ENCODE results near the gene CYBC1. TPM values are rescaled to one million over a fixed set of nuclear protein-coding genes. Genes with fewer than 3 reads are reported as not detected.
A peak's percentile ranks its signal among the peaks of the same experiment; 100 is the strongest.

CYBC1 gene
- total RNA-seq, 1 experiment from 2014 or later: 95.4 TPM

GRCh38 chr17:82440469-82440981 is 10.0 kb downstream of the CYBC1 start:
- H3K27ac ChIP-seq (ENCODE audit: low read depth, low read length): no peak overlapping the region
- POLR2A ChIA-PET: interaction anchor here (0.6 to 1.7 kb wide), 2 partner anchors 11 to 106 kb away, joined by 3 to 4 read pairs; no protein-coding TSS in a partner anchor
- H3K9ac ChIP-seq (ENCODE audit: low read length): no peak overlapping the region
- no peaks in the 10 kb centered on the region for H3K4me1 ChIP-seq (ENCODE audit: control insufficient read depth in 1 of 2, insufficient read depth in 2 of 2, low read length in 2 of 2)
- H3K9me3 ChIP-seq (ENCODE audit: control insufficient read depth in 1 of 2, insufficient read depth in 1 of 2, low read depth in 1 of 2, low read length in 2 of 2): no peaks in the 10 kb centered on the region
- CTCF ChIA-PET: interaction anchor here (0.6 kb wide), 1 partner anchor 14 kb away, joined by 4 read pairs; no protein-coding TSS in a partner anchor
- intact Hi-C loops (cut with micrococcal nuclease): no loop called here
- H4K20me1 ChIP-seq (ENCODE audit: insufficient read depth): no peaks in the 10 kb centered on the region
- no TSS peak for BruUV-seq (replicated peaks)
- TF ChIP-seq SIN3A (IDR thresholded peaks at IDR 0.05; ENCODE audit: low read depth) (no peak), EZH2 (IDR thresholded peaks at IDR 0.05) (no peak), POLR2A (IDR thresholded peaks at IDR 0.05; ENCODE audit: borderline replicate concordance, extremely low read depth, insufficient read depth, insufficient read length) (no peak), ELF1 (IDR thresholded peaks at IDR 0.05; ENCODE audit: borderline replicate concordance, low read depth) (no peak), CEBPB (IDR thresholded peaks at IDR 0.05; ENCODE audit: low read depth) (no peak), MAX (IDR thresholded peaks at IDR 0.05) (no peak)
- RAD21 ChIA-PET (ENCODE audit: low non-redundant PET in 1 of 2, low total read pairs in 2 of 2, uncharacterized antibody in 2 of 2, unreplicated experiment in 2 of 2): no interaction called here
- H3K9me2 ChIP-seq (ENCODE audit: insufficient read depth): no peaks in the 10 kb centered on the region
- H3K79me2 ChIP-seq (ENCODE audit: insufficient read depth, low read length): no peaks in the 10 kb centered on the region
- no peak for ATAC-seq
- no peak overlapping the region for H3K4me3 ChIP-seq (replicated peaks in 1 of 2; ENCODE audit: low read depth in 1 of 2, low read length in 2 of 2)
- 0 out of 4 replicates have a peak, but pooled peaks cover 0 to 12% of the 10 kb centered on the region in 2 experiments for H3K36me3 ChIP-seq (ENCODE audit: control insufficient read depth in 1 of 2, insufficient read depth in 2 of 2, low read length in 2 of 2)
- no peak overlapping the region for H3K4me2 ChIP-seq (ENCODE audit: low read length)
- no peaks in the 10 kb centered on the region for H3K27me3 ChIP-seq (ENCODE audit: insufficient read depth, low read length)
- no peak for DNase-seq (ENCODE audit: low read depth, low spot score)
- H2AFZ ChIP-seq (ENCODE audit: low read depth, low read length, poor library complexity, severe bottlenecking): no peak overlapping the region

- POLR2A ChIA-PET: interaction anchor here (0.6 to 1.7 kb wide), 2 partner anchors 12 to 106 kb away, joined by 3 to 4 read pairs; no protein-coding TSS in a partner anchor
- TSS peak; percentile 30 for BruUV-seq (replicated peaks)
- no peaks in the 10 kb centered on the region for H3K27me3 ChIP-seq (ENCODE audit: insufficient read depth, low read length)
- H3K4me3 ChIP-seq (replicated peaks in 1 of 2; ENCODE audit: low read depth in 1 of 2, low read length in 2 of 2): no peak overlapping the region
- 0 out of 4 replicates have a peak, but pooled peaks cover 0 to 12% of the 10 kb centered on the region in 2 experiments for H3K36me3 ChIP-seq (ENCODE audit: control insufficient read depth in 1 of 2, insufficient read depth in 2 of 2, low read length in 2 of 2)
- DNase-seq (ENCODE audit: low read depth, low spot score) (no peak), ATAC-seq (no peak)
- H3K4me1 ChIP-seq (ENCODE audit: control insufficient read depth in 1 of 2, insufficient read depth in 2 of 2, low read length in 2 of 2): no peaks in the 10 kb centered on the region
- H3K9me2 ChIP-seq (ENCODE audit: insufficient read depth): no peaks in the 10 kb centered on the region
- CTCF ChIA-PET: no interaction called here
- H2AFZ ChIP-seq (ENCODE audit: low read depth, low read length, poor library complexity, severe bottlenecking): no peak overlapping the region
- H3K79me2 ChIP-seq (ENCODE audit: insufficient read depth, low read length): no peaks in the 10 kb centered on the region
- H3K9me3 ChIP-seq (ENCODE audit: control insufficient read depth in 1 of 2, insufficient read depth in 1 of 2, low read depth in 1 of 2, low read length in 2 of 2): no peaks in the 10 kb centered on the region
- no peak overlapping the region for H3K9ac ChIP-seq (ENCODE audit: low read length)
- no peak overlapping the region for H3K4me2 ChIP-seq (ENCODE audit: low read length)
- intact Hi-C loops (cut with micrococcal nuclease): no loop called here
- RAD21 ChIA-PET (ENCODE audit: low non-redundant PET in 1 of 2, low total read pairs in 2 of 2, uncharacterized antibody in 2 of 2, unreplicated experiment in 2 of 2): no interaction called here
- no peaks in the 10 kb centered on the region for H4K20me1 ChIP-seq (ENCODE audit: insufficient read depth)
- TF ChIP-seq ZBTB33 (IDR thresholded peaks at IDR 0.05; ENCODE audit: extremely low read depth, insufficient replicate concordance, low read length) (no peak), ZNF274 (IDR thresholded peaks at IDR 0.05; ENCODE audit: low read depth, low read length) (no peak), EZH2 (IDR thresholded peaks at IDR 0.05) (no peak), CBX3 (IDR thresholded peaks at IDR 0.05; ENCODE audit: low read depth) (no peak)
- H3K27ac ChIP-seq (ENCODE audit: low read depth, low read length): no peak overlapping the region
Observed at GRCh38 chr17:82439829-82440365, 10.7 kb downstream of the CYBC1 start.

Measured in HCT116 (cell line).